Ishikawa (cell line): ENCODE measurements around the gene HLA-C.

Source experiments
- EGR1 ChIP-seq: IDR thresholded peaks from 2 replicates; pipeline ENCODE4 v1.6.1; 2012
- EP300 ChIP-seq: IDR thresholded peaks from 2 replicates; pipeline ENCODE4 v1.6.1; 2012; ENCODE audit warnings: borderline replicate concordance

- TF ChIP-seq EGR1 (no peak), EP300 (no peak)
These were observed 35.8 kb upstream of the HLA-C start for GRCh38 chr6:31307669-31308049.
